B cell (primary cell): ENCODE measurements around the gene PLA2G3. TPM values are rescaled to one million over a fixed set of nuclear protein-coding genes. Genes with fewer than 3 reads are reported as not detected.

Experiments used
- ATAC-seq: fragments of 200-7000 bp; cut with Tn5 transposase; one replicate; pipeline ENCODE4 v1.10.0; 2021; ENCODE audit warnings: low read depth, mild to moderate bottlenecking, moderate number of reproducible peaks, moderate library complexity
- CTCF ChIA-PET: fragments of 350-600 bp; sonication (Branson Sonifier 250); formaldehyde crosslinking; loops from one replicate; lab custom pipeline; 2021; ENCODE audit warnings: antibody characterized with exemption, inconsistent platforms; lab: Charles Lee
- POLR2A ChIA-PET: fragments of 350-600 bp; sonication (Branson Sonifier 250); formaldehyde crosslinking; loops from one replicate; lab custom pipeline; 2021; ENCODE audit warnings: antibody characterized with exemption; lab: Charles Lee
- DNase-seq: peaks from one replicate; pipeline ENCODE4 v3.0.0; 2013
- H2AFZ ChIP-seq: 2 replicates; pipeline ENCODE4 v1.6.1; 2012; ENCODE audit warnings: mild to moderate bottlenecking, low read depth, low read length; ENCODE audit not compliant: insufficient read depth, poor library complexity, severe bottlenecking
- H3K27ac ChIP-seq, 2 donors: 1 replicate in 1 of 2; 2 replicates in 1 of 2; pipeline ENCODE4 v1.5.1; 2012 to 2013; ENCODE audit warnings: low read length in 2 of 2, mild to moderate bottlenecking in 2 of 2, moderate library complexity in 1 of 2
- H3K27me3 ChIP-seq, 4 experiments: fragments of 200-600 bp in 1 of 4; sonication (generic) in 1 of 4; replicated peaks in 1 of 4; 1 replicate in 2 of 4; 2 replicates in 2 of 4; pipeline versions ENCODE4 v1.6.1 to v1.7.0; 2013 to 2016; ENCODE audit warnings: low read length in 3 of 4, mild to moderate bottlenecking in 2 of 4, mixed read lengths in 1 of 4, moderate library complexity in 1 of 4; ENCODE audit not compliant: insufficient read depth in 4 of 4, control insufficient read depth in 3 of 4; ENCODE audit errors: control extremely low read depth in 1 of 4
- H3K36me3 ChIP-seq, 2 experiments: replicated peaks in 1 of 2; 1 replicate in 1 of 2; 2 replicates in 1 of 2; pipeline versions ENCODE4 v1.6.1 to v1.7.1; 2013; ENCODE audit warnings: low read length in 1 of 2; ENCODE audit not compliant: insufficient read depth in 2 of 2, control insufficient read depth in 1 of 2; ENCODE audit errors: control extremely low read depth in 1 of 2, extremely low read depth in 1 of 2
- H3K4me1 ChIP-seq, 2 donors: fragments of 200-600 bp in 1 of 2; sonication (generic) in 1 of 2; 1 replicate in 1 of 2; 2 replicates in 1 of 2; pipeline versions ENCODE4 v1.5.1 to v1.6.1; 2013 to 2017; ENCODE audit warnings: low read length in 2 of 2; ENCODE audit not compliant: control insufficient read depth in 2 of 2, insufficient read depth in 2 of 2
- H3K4me2 ChIP-seq: replicated peaks from 2 replicates; pipeline ENCODE3; 2012; ENCODE audit warnings: mild to moderate bottlenecking, low read depth, low read length; ENCODE audit not compliant: poor library complexity, severe bottlenecking
- H3K4me3 ChIP-seq, 5 experiments: fragments of 200-600 bp in 1 of 5; sonication (generic) in 1 of 5; 1 replicate in 3 of 5; 2 replicates in 2 of 5; pipeline versions ENCODE4 v1.5.1 to v1.7.0; 2011 to 2016; ENCODE audit warnings: low read length in 4 of 5, mild to moderate bottlenecking in 4 of 5, low read depth in 2 of 5, control low read depth in 1 of 5, moderate library complexity in 1 of 5; ENCODE audit not compliant: insufficient read depth in 1 of 5; ENCODE audit errors: control extremely low read depth in 1 of 5, extremely low read depth in 1 of 5
- H3K79me2 ChIP-seq: fragments of 200-600 bp; sonication (generic); one replicate; pipeline ENCODE4 v1.6.0; 2016; ENCODE audit warnings: low read length; ENCODE audit not compliant: control insufficient read depth, insufficient read depth
- H3K9ac ChIP-seq: fragments of 200-600 bp; sonication (generic); 2 replicates; pipeline ENCODE4 v1.6.1; 2017; ENCODE audit warnings: mild to moderate bottlenecking, low read length, moderate library complexity
- H3K9me3 ChIP-seq, 3 donors: one replicate each; pipeline versions ENCODE4 v1.6.1 to v1.7.1; 2013; ENCODE audit warnings: low read length in 2 of 3; ENCODE audit not compliant: control insufficient read depth in 2 of 3, insufficient read depth in 1 of 3; ENCODE audit errors: control extremely low read depth in 1 of 3
- H4K20me1 ChIP-seq: 2 replicates; pipeline ENCODE4 v1.6.0; 2012; ENCODE audit warnings: mild to moderate bottlenecking, low read length; ENCODE audit not compliant: insufficient read depth, control insufficient read depth, poor library complexity, severe bottlenecking
- H3K27ac Mint-ChIP-seq: one replicate; pipeline ENCODE4 v1.8.0; 2021; ENCODE audit warnings: mixed read lengths
- H3K27me3 Mint-ChIP-seq: one replicate; pipeline ENCODE4 v1.8.0; 2021; ENCODE audit warnings: mixed read lengths
- H3K4me1 Mint-ChIP-seq: one replicate; pipeline ENCODE4 v1.8.0; 2021; ENCODE audit warnings: mixed read lengths
- H3K4me3 Mint-ChIP-seq: one replicate; pipeline ENCODE4 v1.8.0; 2021; ENCODE audit warnings: mixed read lengths
- H3K9me3 Mint-ChIP-seq: one replicate; pipeline ENCODE4 v1.8.0; 2022; ENCODE audit warnings: mixed read lengths; ENCODE audit not compliant: insufficient read depth
- CTCF ChIP-seq: fragments of 200-600 bp; IDR thresholded peaks from one replicate; pipeline ENCODE4 v1.8.0; 2022; ENCODE audit warnings: antibody characterized with exemption, mild to moderate bottlenecking
- EZH2 ChIP-seq: IDR thresholded peaks from 2 replicates; pipeline ENCODE4 v1.6.1; 2012; ENCODE audit warnings: borderline replicate concordance, low read depth, mild to moderate bottlenecking, moderate library complexity, low read length; ENCODE audit not compliant: insufficient read depth, poor library complexity, severe bottlenecking
- WGBS: methylation state at CpG from one replicate; pipeline ENCODE4 v1.1.5; 2013; ENCODE audit warnings: missing lambda C conversion rate; ENCODE audit not compliant: insufficient coverage; 5-methylcytosine and 5-hydroxymethylcytosine counted together
- intact Hi-C: fragments of 100-400 bp; cut with micrococcal nuclease; formaldehyde crosslinking; loops from one replicate; pipeline ENCODE4 v1.10.0; 2022
- polyA plus RNA-seq: library from polyadenylated mRNA; depleted of rRNA; stranded (reverse); fragments of >200 nt; gene quantifications from 2 replicates; pipeline ENCODE4 v1.2.3, GENCODE V29; 2012
- total RNA-seq, 2 donors: library from RNA; stranded (reverse); fragments of 120-200 nt in 1 of 2; gene quantifications; 1 replicate in 1 of 2; 2 replicates in 1 of 2; pipeline versions ENCODE4 v1.2.3 to v1.2.4, GENCODE V29; 2013 to 2022

Gene PLA2G3
- total and polyA plus RNA-seq, 2 donors (not counting 1 experiment from before 2014, with no cell fraction given): not detected

GRCh38 chr22:31104869-31105268 is 35.4 kb downstream of the PLA2G3 start:
- Histone ChIP-seq H3K4me2 (no peak overlapping the region), H2AFZ (no peak overlapping the region), H3K9ac (no peak overlapping the region), H3K9me3 (no peaks in the 10 kb centered on the region), H3K79me2 (no peaks in the 10 kb centered on the region), H3K27me3 (no peaks in the 10 kb centered on the region), H3K27ac (no peak overlapping the region), H4K20me1 (no peaks in the 10 kb centered on the region), H3K4me3 (no peak overlapping the region), H3K4me1 (peaks cover 16 to 17% of the 10 kb centered on the region in 2 donors), H3K36me3 (no peaks in the 10 kb centered on the region)
- ChIA-PET CTCF (interaction anchor here (1.6 kb wide), 1 partner anchor 19 kb away, joined by 4 read pairs; no protein-coding TSS in a partner anchor), POLR2A (interaction anchor here (0.6 kb wide), 1 partner anchor 19 kb away, joined by 3 read pairs; no protein-coding TSS in a partner anchor)
- no peak for DNase-seq
- TF ChIP-seq EZH2: no peak
- no peak for TF ChIP-seq CTCF
- no peak overlapping the region for H3K4me3 Mint-ChIP-seq
- no peaks in the 10 kb centered on the region for H3K27me3 Mint-ChIP-seq
- 84% methylated on average over 30 of the region's 35 CpGs for WGBS
- no peak overlapping the region for H3K27ac Mint-ChIP-seq
- H3K4me1 Mint-ChIP-seq: peaks cover 22% of the 10 kb centered on the region
- no peaks in the 10 kb centered on the region for H3K9me3 Mint-ChIP-seq
- intact Hi-C loops: no loop called here
- ATAC-seq: no peak

- H3K4me1 ChIP-seq: peaks cover 16 to 17% of the 10 kb centered on the region in 2 donors
- H3K4me1 Mint-ChIP-seq: peaks cover 22% of the 10 kb centered on the region
- ChIA-PET CTCF (interaction anchor here (1.6 kb wide), 1 partner anchor 19 kb away, joined by 4 read pairs; no protein-coding TSS in a partner anchor), POLR2A (interaction anchor here (0.6 kb wide), 1 partner anchor 18 kb away, joined by 3 read pairs; no protein-coding TSS in a partner anchor)
- H2AFZ ChIP-seq: no peak overlapping the region
- no peaks in the 10 kb centered on the region for H3K9me3 ChIP-seq
- H3K9me3 Mint-ChIP-seq: no peaks in the 10 kb centered on the region
- TF ChIP-seq CTCF (no peak), EZH2 (no peak)
- no peak overlapping the region for H3K4me3 ChIP-seq
- intact Hi-C loops: no loop called here
- H3K4me2 ChIP-seq: no peak overlapping the region
- H3K27me3 Mint-ChIP-seq: no peaks in the 10 kb centered on the region
- H3K36me3 ChIP-seq: no peaks in the 10 kb centered on the region
- H3K79me2 ChIP-seq: no peaks in the 10 kb centered on the region
- no peak overlapping the region for H3K9ac ChIP-seq
- no peak overlapping the region for H3K27ac Mint-ChIP-seq
- no peak for DNase-seq
- 96% methylated on average over 18 of the region's 33 CpGs for WGBS
- H4K20me1 ChIP-seq: no peaks in the 10 kb centered on the region
- H3K27me3 ChIP-seq: no peaks in the 10 kb centered on the region
- no peak overlapping the region for H3K4me3 Mint-ChIP-seq
- ATAC-seq: no peak
- no peak overlapping the region for H3K27ac ChIP-seq
These were observed 36.2 kb downstream of the PLA2G3 start for GRCh38 chr22:31103899-31104694.
